ENCODE results near the gene CREB3L1. TPM values are rescaled to one million over a fixed set of nuclear protein-coding genes. Genes with fewer than 3 reads are reported as not detected.
"Not testable (repeated sequence)": the region's sequence is repeated elsewhere in the genome, so short reads cannot be mapped to it uniquely, and the experiment has no call there.

Gene CREB3L1
- polyA plus RNA-seq, 1 experiment: 39.4 TPM

DNA sequence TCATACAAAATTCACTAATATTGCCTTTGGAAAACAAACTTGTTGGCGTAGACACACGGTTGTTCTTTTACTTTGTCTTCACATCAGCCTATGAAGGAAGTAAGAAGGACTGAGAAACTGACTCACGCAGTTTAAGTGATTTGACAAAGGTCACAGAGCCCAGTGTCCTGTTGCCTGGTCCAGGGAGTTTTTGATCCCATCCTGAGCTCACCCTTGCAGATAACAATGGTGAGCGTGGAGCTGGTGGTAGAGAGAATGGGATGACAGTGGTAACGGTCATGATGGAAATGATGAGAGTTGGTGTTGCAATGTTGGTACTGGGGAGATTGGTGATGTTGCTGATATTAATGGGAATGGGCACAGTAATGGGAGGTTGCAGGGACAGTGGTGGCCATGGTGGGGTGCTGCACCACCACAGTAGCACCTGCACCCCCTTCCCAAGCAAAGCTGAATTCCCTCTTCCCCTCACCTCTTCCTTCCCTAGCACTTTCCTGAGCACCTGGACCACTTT lies 22.0 kb downstream of the CREB3L1 start:
- ChIA-PET CTCF (interaction anchor here (0.7 to 6.7 kb wide), 6 partner anchors 9 to 59 kb away, joined by 4 to 115 read pairs (median 38); partner anchors contain the start of gene CREB3L1), POLR2A (interaction anchor here (0.6 to 0.7 kb wide), 2 partner anchors 9 to 183 kb away, joined by 4 read pairs; no protein-coding TSS in a partner anchor)
- H3K36me3 ChIP-seq (ENCODE audit: control insufficient read depth, insufficient read depth, low read length): peaks cover 14% of the 10 kb centered on the region
- H3K4me3 ChIP-seq (ENCODE audit: low read depth, low read length): no peak overlapping the region
- DNase-seq (ENCODE audit: low read depth): no peak
- TF ChIP-seq, protein P1, sequence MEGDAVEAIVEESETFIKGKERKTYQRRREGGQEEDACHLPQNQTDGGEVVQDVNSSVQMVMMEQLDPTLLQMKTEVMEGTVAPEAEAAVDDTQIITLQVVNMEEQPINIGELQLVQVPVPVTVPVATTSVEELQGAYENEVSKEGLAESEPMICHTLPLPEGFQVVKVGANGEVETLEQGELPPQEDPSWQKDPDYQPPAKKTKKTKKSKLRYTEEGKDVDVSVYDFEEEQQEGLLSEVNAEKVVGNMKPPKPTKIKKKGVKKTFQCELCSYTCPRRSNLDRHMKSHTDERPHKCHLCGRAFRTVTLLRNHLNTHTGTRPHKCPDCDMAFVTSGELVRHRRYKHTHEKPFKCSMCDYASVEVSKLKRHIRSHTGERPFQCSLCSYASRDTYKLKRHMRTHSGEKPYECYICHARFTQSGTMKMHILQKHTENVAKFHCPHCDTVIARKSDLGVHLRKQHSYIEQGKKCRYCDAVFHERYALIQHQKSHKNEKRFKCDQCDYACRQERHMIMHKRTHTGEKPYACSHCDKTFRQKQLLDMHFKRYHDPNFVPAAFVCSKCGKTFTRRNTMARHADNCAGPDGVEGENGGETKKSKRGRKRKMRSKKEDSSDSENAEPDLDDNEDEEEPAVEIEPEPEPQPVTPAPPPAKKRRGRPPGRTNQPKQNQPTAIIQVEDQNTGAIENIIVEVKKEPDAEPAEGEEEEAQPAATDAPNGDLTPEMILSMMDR (IDR thresholded peaks at IDR 0.05; ENCODE audit: insufficient read depth, low read depth, low read length): no peak
- no peaks in the 10 kb centered on the region for H3K27me3 ChIP-seq (ENCODE audit: control insufficient read depth, insufficient read depth, low read length)

DNA sequence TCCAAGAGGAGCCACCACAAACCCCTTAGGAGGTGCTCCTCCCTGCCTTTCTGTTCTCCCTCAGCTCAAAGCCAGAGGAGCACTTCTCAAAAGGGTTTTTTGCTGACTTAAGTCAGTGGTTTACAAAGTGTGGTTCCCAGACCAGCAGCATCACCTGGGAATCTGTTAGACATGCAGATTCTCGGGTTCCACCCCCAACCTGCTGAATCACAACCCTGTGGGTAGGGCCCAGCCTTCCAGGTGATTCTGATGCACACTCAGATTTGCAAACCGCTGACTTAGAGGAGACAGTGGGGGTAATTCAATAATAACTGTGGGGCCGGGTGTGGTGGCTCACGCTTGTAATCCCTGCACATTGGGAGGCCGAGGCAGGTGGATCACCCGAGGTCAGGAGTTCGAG lies 22.8 kb downstream of the CREB3L1 start:
- ChIA-PET POLR2A (no interaction called here), CTCF (interaction anchor here (1.7 to 6.7 kb wide), 4 partner anchors 11 to 60 kb away, joined by 5 to 115 read pairs (median 80); partner anchors contain the start of gene CREB3L1)
- DNase-seq (ENCODE audit: low read depth): no peak
- TF ChIP-seq, protein P1 (IDR thresholded peaks at IDR 0.05; ENCODE audit: insufficient read depth, low read depth, low read length): no peak
- Histone ChIP-seq H3K4me3 (ENCODE audit: low read depth, low read length) (no peak overlapping the region), H3K36me3 (ENCODE audit: control insufficient read depth, insufficient read depth, low read length) (peaks cover 19% of the 10 kb centered on the region), H3K27me3 (ENCODE audit: control insufficient read depth, insufficient read depth, low read length) (no peaks in the 10 kb centered on the region)

DNA sequence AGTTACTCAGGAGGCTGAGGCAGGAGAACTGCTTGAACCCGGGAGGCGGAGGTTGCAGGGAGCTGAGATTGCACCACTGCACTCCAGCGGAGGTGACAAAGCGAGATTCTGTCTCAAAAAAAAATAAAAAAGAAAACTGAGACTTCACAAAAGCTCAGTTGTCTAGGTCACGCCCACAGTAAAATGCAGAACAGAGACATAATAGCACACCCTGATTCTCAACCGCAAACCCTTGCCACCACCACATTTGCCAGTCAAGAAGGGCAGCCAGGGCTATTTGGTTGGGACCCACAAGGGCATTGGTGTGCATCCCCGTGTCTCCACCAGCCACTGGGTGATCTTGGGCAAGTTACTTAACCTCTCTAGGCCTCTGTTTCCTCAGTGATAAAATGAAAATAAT lies 25.4 kb downstream of the CREB3L1 start:
- DNase-seq (ENCODE audit: low read depth): no peak
- Histone ChIP-seq H3K27me3 (ENCODE audit: control insufficient read depth, insufficient read depth, low read length) (no peaks in the 10 kb centered on the region), H3K36me3 (ENCODE audit: control insufficient read depth, insufficient read depth, low read length) (peaks cover 27% of the 10 kb centered on the region), H3K4me3 (ENCODE audit: low read depth, low read length) (no peak overlapping the region)
- POLR2A ChIA-PET: no interaction called here
- CTCF ChIA-PET: interaction anchor here (1.2 to 3.0 kb wide), 2 partner anchors 11 to 25 kb away, joined by 4 to 10 read pairs; partner anchors contain the start of gene CREB3L1
- TF ChIP-seq, protein P1 (IDR thresholded peaks at IDR 0.05; ENCODE audit: insufficient read depth, low read depth, low read length): no peak

DNA sequence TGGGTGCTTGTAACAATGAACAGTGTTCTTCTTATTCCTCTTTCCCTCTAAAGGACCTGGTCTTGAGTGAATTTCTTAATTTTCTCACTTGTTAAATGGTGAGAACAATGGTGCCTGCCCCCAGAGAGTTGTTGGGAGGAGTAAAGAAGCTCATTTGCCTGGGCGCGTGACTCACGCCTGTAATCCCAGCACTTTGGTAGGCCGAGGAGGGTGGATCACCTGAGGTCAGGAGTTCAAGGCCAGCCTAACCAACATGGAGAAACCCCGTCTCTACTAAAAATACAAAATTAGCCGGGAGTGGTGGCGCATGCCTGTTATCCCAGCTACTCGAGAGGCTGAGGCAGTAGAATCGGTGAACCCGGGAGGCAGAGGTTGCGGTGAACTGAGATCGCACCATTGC lies 26.6 kb downstream of the CREB3L1 start:
- DNase-seq (ENCODE audit: low read depth); POLR2A ChIA-PET; H3K4me3 ChIP-seq (ENCODE audit: low read depth, low read length); H3K27me3 ChIP-seq (ENCODE audit: control insufficient read depth, insufficient read depth, low read length): not testable (repeated sequence)
- CTCF ChIA-PET: interaction anchor here (0.7 to 18.7 kb wide), 4 partner anchors 10 to 65 kb away, joined by 3 to 341 read pairs (median 8); no protein-coding TSS in a partner anchor
- peaks cover 32% of the 10 kb centered on the region for H3K36me3 ChIP-seq (ENCODE audit: control insufficient read depth, insufficient read depth, low read length)

DNA sequence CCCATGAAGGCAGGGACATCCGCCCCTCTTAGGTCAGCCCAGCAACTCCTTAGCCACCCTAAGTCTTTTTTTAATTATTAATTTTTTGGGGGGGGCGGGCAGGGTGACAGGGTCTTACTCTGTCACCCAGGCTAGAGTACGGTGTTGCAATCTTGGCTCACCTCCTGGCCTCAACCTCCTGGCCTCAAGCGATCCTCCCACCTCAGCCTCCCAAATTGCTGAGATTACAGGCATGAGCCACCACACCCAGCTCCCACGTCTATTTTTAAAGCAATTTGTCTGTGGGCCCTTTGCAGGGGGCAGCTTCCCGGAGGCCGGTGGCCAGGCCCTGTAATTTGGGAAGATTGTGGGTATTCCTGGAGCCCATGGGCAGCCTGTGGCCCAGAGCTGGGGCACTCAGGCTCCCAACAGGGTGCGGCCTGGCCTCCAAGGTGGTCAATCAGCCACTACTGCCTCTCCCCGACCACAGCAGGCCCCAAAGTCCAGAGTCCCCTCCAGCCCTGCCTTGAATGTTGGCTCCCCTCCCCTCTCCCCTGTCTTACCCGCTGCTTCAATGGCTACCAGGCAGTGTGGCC lies 27.2 kb downstream of the CREB3L1 start:
- no peak for DNase-seq (ENCODE audit: low read depth)
- peaks cover 37% of the 10 kb centered on the region for H3K36me3 ChIP-seq (ENCODE audit: control insufficient read depth, insufficient read depth, low read length)

More for the DNA sequence above, 27.2 kb downstream of the CREB3L1 start:
- ChIA-PET CTCF (interaction anchor here (0.7 to 18.7 kb wide), 5 partner anchors 9 to 66 kb away, joined by 3 to 341 read pairs (median 5); no protein-coding TSS in a partner anchor), POLR2A (no interaction called here)
- H3K4me3 ChIP-seq (ENCODE audit: low read depth, low read length): no peak overlapping the region
- TF ChIP-seq, protein P1 (IDR thresholded peaks at IDR 0.05; ENCODE audit: insufficient read depth, low read depth, low read length): no peak
- H3K27me3 ChIP-seq (ENCODE audit: control insufficient read depth, insufficient read depth, low read length): no peaks in the 10 kb centered on the region
